WI38 (cell line): Measurements from ENCODE around the gene SLIT1.

Experiments
- H3K4me3 ChIP-seq: 2 replicates; pipeline ENCODE4 v1.5.1; 2011; ENCODE audit warnings: low read depth, mild to moderate bottlenecking, control low read depth, low read length
- CTCF ChIP-seq: IDR thresholded peaks from 2 replicates; pipeline ENCODE4 v1.5.1; 2012; ENCODE audit warnings: low read depth, mild to moderate bottlenecking, control low read depth, low read length

The SLIT1 gene

DNA sequence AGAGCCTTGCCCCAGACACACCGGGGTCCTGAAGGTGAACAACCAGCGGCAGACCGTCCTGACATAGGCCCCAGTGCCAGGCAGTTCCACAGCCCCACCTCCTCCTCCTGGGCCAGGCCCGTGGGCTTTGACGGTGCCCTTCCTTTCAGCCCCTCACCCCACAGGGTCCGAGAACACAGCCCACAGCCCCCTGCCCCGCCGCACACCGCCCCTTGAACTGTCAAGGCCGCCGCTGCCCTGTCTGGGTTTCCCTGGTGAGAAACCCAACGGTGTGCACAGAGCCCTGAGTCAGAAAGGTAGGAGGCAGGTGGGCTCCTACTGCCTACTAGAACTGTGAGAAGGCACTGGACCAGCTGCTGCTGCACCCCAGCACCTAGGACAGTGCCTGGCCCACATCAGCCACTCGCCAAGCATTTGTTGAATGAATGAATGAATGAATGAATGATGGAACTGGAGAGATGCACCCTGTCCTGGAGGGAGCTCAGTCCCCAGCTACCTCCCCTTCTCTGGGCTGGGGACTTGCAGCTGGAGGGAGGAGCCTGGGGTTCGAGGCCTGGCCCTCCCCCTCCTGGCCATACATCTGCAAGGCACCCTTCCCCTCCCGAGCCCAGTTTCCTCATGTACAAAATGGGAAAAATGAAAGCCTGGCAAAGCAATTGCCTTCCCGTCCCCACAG is 117.9 kb downstream of the SLIT1 start:
- TF ChIP-seq CTCF, result 0 out of 2 replicates have a peak, but pooled peaks have one; percentile 3
- H3K4me3 ChIP-seq, result no peak overlapping the region

- no peak for TF ChIP-seq CTCF
- no peak overlapping the region for H3K4me3 ChIP-seq
Observed at GRCh38 chr10:97066877-97067555, 118.7 kb downstream of the SLIT1 start.

- no peak overlapping the region for H3K4me3 ChIP-seq
- TF ChIP-seq CTCF, result no peak
Observed at GRCh38 chr10:97065686-97066660, 119.8 kb downstream of the SLIT1 start.

DNA sequence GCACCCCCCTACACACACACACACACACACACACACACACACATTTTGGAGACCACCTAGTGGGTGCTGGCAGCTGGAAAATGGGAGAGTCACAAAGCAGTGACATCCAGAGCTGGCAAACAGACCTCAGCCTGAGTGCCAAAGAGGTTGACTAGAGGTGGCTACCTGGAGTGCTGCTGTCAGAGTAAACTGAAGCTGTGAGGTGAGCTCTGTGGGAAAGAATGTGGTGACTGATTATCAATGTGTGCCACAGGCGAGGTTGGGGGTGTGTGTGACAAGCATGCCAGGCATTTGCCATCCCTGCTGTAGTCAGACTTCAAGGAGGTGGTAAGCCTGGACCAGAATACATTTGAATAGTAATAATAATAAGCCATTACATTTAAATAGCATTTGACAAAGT is 120.6 kb downstream of the SLIT1 start:
- H3K4me3 ChIP-seq, result no peak overlapping the region
- no peak for TF ChIP-seq CTCF

DNA sequence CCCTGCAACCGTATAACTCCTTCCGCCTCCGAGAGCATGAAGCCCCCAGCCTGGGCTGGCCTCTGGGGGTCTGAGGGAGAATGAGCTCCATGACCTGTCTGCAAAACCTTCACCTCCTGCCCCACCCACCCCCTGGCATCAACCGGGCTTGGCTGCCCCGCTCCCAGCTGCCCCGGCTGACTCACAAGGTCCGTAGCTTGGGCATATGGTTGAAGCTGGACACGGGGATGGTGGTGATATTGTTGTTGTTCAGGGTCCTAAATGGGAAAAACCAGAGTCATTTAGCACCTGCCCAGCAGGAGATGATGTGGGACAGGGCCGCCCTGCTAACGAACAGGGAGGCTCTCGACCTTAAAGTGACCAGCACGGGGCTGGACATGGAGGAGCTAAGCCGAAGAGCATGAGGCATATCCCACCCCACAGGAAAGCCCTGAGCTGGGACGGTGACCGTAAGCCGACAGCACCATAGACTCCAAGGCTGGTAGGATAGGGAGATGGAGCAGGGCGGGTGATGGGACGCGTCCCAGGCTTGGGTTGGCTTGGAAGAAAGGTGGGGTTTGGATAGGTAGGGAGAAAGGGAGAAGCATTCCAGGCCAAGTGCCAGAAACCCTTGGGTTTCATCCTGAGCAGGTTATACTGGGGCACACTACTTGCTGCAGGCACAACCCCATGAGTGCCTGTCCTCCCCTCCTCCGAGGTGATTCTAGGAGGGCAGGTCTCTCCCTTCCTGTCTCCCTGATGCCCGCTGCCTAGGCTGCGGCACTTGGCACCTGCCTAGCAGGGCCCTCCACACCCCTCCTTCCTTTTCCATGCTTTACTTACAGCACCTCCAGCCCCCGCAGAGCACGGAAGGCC is 121.5 kb downstream of the SLIT1 start:
- no peak overlapping the region for H3K4me3 ChIP-seq
- TF ChIP-seq CTCF, result no peak

GRCh38 chr10:97063271-97063982 is 122.3 kb downstream of the SLIT1 start:
- TF ChIP-seq CTCF, result no peak
- no peak overlapping the region for H3K4me3 ChIP-seq
